Measurements from ENCODE around the gene IGFLR1. TPM values are rescaled to one million over a fixed set of nuclear protein-coding genes. Genes with fewer than 3 reads are reported as not detected.
A peak's percentile ranks its signal among the peaks of the same experiment; 100 is the strongest.
"Not testable (repeated sequence)": the region's sequence is repeated elsewhere in the genome, so short reads cannot be mapped to it uniquely, and the experiment has no call there.

IGFLR1 gene
- total RNA-seq, 1 donor from 2014 or later = 6.3 TPM

GRCh38 chr19:35727956-35728706 lies 14.1 kb downstream of the IGFLR1 start:
- H3K4me1 Mint-ChIP-seq = no peaks in the 10 kb centered on the region
- H3K27ac Mint-ChIP-seq (ENCODE audit: unreplicated experiment) = peak overlapping the region; percentile 87
- H3K36me3 Mint-ChIP-seq (ENCODE audit: low read depth) = peaks cover 8% of the 10 kb centered on the region
- no peak for DNase-seq (ENCODE audit: low read depth, low spot score)
- no peaks in the 10 kb centered on the region for H3K27me3 Mint-ChIP-seq (ENCODE audit: low read depth)
- TF ChIP-seq, protein P1, sequence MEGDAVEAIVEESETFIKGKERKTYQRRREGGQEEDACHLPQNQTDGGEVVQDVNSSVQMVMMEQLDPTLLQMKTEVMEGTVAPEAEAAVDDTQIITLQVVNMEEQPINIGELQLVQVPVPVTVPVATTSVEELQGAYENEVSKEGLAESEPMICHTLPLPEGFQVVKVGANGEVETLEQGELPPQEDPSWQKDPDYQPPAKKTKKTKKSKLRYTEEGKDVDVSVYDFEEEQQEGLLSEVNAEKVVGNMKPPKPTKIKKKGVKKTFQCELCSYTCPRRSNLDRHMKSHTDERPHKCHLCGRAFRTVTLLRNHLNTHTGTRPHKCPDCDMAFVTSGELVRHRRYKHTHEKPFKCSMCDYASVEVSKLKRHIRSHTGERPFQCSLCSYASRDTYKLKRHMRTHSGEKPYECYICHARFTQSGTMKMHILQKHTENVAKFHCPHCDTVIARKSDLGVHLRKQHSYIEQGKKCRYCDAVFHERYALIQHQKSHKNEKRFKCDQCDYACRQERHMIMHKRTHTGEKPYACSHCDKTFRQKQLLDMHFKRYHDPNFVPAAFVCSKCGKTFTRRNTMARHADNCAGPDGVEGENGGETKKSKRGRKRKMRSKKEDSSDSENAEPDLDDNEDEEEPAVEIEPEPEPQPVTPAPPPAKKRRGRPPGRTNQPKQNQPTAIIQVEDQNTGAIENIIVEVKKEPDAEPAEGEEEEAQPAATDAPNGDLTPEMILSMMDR (conservative IDR thresholded peaks at IDR 0.05) = no peak
- no peak overlapping the region for H3K4me3 Mint-ChIP-seq
- no peaks in the 10 kb centered on the region for H3K9me3 Mint-ChIP-seq

DNA sequence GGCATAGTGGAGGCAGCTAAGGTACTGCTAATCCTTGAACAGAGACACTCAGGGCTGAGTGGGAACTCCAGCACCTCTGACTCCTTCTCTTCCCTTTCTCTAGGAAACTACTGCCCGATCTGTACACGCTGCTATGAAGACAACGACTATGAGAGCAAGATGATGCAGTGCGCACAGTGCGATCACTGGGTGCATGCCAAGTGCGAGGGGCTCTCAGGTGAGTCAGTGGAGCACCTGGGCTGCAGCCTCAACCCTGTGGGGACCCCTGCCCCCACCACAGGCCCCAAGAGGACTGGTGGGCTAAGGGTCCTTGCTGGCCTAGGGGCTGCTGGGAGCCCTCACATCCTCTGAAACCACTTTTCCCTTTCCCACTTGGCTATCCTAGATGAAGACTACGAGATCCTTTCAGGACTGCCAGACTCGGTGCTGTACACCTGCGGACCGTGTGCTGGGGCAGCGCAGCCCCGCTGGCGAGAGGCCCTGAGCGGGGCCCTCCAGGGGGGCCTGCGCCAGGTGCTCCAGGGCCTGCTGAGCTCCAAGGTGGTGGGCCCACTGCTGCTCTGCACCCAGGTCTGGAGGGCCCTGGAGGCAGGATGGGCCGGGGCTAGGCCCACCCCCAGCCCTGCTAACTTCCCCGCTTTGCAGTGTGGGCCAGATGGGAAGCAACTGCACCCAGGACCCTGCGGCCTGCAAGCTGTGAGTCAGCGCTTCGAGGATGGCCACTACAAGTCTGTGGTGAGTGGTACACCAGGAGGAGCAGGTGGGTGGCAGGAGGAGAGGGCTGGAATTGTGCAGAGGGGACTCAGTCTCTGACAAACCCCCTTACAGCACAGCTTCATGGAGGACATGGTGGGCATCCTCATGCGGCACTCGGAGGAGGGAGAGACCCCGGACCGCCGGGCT lies 14.9 kb downstream of the IGFLR1 start:
- no peaks in the 10 kb centered on the region for H3K9me3 Mint-ChIP-seq
- H3K36me3 Mint-ChIP-seq (ENCODE audit: low read depth) = peaks cover 8% of the 10 kb centered on the region
- no peak overlapping the region for H3K4me3 Mint-ChIP-seq
- no peak overlapping the region for H3K27ac Mint-ChIP-seq (ENCODE audit: unreplicated experiment)
- TF ChIP-seq, protein P1 (conservative IDR thresholded peaks at IDR 0.05) = no peak
- H3K27me3 Mint-ChIP-seq (ENCODE audit: low read depth) = no peaks in the 10 kb centered on the region
- H3K4me1 Mint-ChIP-seq = no peaks in the 10 kb centered on the region
- DNase-seq (ENCODE audit: low read depth, low spot score) = no peak

DNA sequence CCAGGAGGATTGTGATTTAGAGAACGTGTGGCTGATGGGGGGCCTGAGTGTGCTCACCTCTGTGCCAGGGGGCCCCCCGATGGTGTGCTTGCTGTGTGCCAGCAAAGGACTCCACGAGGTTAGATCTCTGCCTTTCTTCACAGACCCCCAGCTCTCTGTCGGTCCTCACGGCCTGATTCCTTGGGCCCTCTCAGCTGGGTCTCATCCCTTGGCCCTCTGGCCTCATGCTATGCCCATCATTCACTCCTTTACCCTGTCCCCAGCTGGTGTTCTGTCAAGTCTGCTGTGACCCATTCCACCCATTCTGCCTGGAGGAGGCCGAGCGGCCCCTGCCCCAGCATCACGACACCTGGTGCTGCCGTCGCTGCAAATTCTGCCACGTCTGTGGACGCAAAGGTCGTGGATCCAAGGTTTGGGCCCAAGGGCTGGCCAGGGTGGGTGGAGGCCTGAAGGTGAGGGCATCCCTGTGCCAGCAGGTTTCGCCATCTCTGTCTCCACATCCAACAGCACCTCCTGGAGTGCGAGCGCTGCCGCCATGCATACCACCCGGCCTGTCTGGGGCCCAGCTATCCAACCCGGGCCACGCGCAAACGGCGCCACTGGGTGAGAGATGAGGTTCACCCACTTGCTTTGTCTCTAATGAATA lies 16.9 kb downstream of the IGFLR1 start:
- Mint-ChIP-seq H3K4me1 (peaks cover under 1% of the 10 kb centered on the region), H3K27ac (ENCODE audit: unreplicated experiment) (no peak overlapping the region), H3K27me3 (ENCODE audit: low read depth) (no peaks in the 10 kb centered on the region), H3K9me3 (no peaks in the 10 kb centered on the region), H3K4me3 (no peak overlapping the region), H3K36me3 (ENCODE audit: low read depth) (peaks cover 6% of the 10 kb centered on the region)
- no peak for DNase-seq (ENCODE audit: low read depth, low spot score)
- TF ChIP-seq, protein P1 (conservative IDR thresholded peaks at IDR 0.05) = no peak

DNA sequence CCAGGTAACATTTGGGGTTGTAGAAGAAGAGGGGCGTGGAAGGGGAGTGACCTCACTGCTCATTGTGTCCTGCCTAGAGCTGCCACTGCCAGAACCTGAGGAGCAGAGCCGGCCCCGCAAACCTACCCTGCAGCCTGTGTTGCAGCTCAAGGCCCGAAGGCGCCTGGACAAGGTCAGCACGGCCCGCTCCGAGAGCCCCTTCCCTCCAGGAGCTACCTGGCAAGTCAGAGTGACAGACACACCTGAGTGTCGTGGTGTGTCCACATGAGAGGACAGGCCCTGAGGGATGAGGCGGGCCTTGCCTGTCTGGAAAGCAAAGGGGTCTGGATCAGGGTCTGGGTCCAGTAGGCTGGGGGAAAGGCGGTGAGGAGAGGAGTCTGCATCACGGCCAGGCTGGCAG lies 17.7 kb downstream of the IGFLR1 start:
- H3K4me3 Mint-ChIP-seq = peak overlapping the region; percentile 52
- H3K27ac Mint-ChIP-seq (ENCODE audit: unreplicated experiment) = no peak overlapping the region
- no peaks in the 10 kb centered on the region for H3K27me3 Mint-ChIP-seq (ENCODE audit: low read depth)
- peaks cover 5% of the 10 kb centered on the region for H3K36me3 Mint-ChIP-seq (ENCODE audit: low read depth)
- DNase-seq (ENCODE audit: low read depth, low spot score) = no peak
- TF ChIP-seq, protein P1 (conservative IDR thresholded peaks at IDR 0.05) = no peak
- H3K9me3 Mint-ChIP-seq = no peaks in the 10 kb centered on the region
- H3K4me1 Mint-ChIP-seq = peaks cover 4% of the 10 kb centered on the region

DNA sequence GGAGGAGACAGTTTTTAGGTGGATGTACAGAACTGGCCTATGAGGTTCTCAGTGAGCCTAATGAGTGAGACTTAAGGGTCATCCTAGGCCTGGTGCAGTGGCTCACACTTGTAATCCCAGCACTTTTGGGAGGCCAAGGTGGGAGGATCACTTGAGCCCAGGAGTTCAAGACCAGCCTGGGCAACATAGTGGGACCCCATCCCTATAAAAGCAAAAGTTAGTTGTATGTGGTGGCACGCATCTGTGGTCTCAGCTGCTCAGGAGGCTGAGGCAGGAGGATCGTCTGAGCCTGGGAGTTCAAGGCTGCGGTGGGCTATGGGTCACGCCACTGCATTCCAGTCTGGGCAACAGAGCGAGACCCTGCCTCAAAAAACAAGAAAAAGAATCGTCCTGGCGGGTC lies 18.1 kb downstream of the IGFLR1 start:
- H3K27me3 Mint-ChIP-seq (ENCODE audit: low read depth); H3K9me3 Mint-ChIP-seq; H3K27ac Mint-ChIP-seq (ENCODE audit: unreplicated experiment); DNase-seq (ENCODE audit: low read depth, low spot score); H3K4me1 Mint-ChIP-seq; H3K36me3 Mint-ChIP-seq (ENCODE audit: low read depth): not testable (repeated sequence)
- peak overlapping the region; percentile 52 for H3K4me3 Mint-ChIP-seq
